GM19023 (cell line): ENCODE data around the gene ARHGEF5.

Experiments used
- ATAC-seq: cut with Tn5 transposase; IDR thresholded peaks from one replicate; pipeline ENCODE4 v1.9.1; 2021; ENCODE audit warnings: mild to moderate bottlenecking, moderate library complexity; ENCODE audit not compliant: unreplicated experiment

ARHGEF5 gene

GRCh38 chr7:144379776-144380384 is 24.7 kb downstream of the ARHGEF5 start:
- no peak for ATAC-seq

DNA sequence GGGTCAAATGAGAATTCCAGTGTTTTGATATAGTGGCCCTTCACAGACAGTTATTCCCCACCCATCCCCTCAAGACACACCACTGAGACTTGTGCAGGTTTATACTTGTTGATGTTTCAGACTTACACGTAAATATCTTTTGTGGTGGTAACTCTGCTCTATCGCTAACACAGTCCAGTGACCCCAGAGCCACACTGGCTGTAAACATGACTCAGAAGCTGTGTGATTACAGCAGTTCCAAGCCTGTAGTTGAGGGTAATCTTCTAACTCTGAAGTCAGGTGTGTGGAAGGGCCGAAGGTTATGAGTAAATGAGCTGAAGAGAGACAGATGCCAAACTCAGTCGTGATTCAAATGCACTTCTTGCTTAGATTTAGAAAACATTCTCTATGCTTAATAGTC is 28.9 kb downstream of the ARHGEF5 start:
- peak; percentile 84 for ATAC-seq

GRCh38 chr7:144384555-144385245 is 29.5 kb downstream of the ARHGEF5 start:
- ATAC-seq: no peak

GRCh38 chr7:144386741-144387140 is 31.5 kb downstream of the ARHGEF5 start:
- ATAC-seq: no peak

DNA sequence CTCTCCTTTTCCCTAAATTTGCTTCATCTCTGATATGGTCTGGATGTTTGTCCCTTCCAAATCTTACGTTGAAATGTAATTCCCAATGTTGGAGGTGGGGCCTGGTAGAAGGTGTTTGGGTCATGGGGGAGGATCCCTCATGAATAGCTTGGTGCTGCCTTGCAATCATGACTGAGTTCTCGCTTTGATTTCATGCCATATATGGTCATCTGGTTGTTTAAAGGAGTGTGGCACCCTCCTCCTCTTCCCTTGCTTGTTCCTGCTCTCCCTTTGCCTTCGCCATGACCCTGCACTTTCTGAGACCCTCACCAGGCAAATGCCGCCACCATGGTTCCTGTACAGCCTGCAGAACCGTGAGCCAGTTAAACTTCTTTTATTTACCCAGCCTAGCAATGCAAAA is 33.7 kb downstream of the ARHGEF5 start:
- ATAC-seq: no peak

GRCh38 chr7:144390481-144390880 is 35.3 kb downstream of the ARHGEF5 start:
- ATAC-seq: no peak

DNA sequence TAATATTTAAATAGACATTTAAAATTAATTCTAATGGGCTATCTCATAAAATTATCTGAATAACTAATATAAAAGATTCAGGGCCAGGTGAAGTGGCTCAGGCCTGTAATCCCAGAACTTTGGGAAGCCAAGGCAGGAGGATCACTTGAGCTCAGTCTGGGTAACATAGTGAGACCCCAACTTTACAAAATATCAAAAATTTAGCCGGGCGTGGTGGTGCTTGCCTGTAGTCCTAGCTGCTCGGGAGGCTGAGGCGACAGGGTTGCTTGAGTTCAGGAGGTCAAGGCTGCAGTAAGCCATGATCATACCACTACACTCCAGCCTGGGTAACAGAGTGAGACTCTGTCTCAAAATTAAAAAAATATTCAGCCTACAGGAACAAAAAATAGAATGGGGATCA is 35.8 kb downstream of the ARHGEF5 start:
- ATAC-seq: no peak

GRCh38 chr7:144391823-144392255 is 36.6 kb downstream of the ARHGEF5 start:
- ATAC-seq: peak; percentile 69

DNA sequence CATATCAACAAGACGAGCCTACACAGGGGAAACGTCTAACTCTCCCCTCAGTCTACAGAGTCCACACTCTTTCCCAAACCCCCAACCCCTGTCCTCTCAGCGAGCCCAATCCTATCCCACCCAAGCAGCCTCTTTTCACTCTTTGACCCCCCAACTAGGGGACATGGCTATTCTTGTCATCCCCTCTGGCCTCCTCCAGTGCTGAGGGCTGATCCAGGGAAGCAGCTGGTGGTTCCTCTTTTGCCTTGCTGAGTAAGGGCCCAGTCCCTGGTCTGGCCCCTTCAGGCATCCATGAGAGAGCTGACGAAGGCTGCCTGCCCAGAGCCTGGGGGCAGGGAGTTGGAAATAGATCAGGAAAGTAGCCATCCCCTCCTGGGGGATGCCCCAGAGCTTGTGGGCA is 41.9 kb downstream of the ARHGEF5 start:
- no peak for ATAC-seq

DNA sequence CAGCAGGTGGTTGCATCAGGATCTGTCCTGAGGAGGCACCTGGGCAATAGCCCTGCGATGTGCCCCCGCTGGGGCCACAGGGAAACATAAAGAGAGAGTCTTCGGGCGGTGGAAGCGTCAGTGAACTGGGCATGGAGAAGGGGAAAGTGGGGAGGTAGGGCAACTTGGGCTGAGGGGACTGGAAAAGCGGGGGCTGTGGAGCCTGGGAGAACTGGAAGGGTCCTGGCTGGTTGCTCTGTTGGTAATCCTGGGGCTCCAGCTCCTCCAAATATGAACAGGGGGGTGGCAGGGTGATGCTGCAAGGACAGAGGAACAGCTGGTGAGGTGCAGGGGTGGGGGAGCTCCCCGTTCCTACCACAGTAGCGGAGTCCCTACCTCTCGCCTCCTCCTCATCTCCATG is 43.1 kb downstream of the ARHGEF5 start:
- ATAC-seq: no peak

DNA sequence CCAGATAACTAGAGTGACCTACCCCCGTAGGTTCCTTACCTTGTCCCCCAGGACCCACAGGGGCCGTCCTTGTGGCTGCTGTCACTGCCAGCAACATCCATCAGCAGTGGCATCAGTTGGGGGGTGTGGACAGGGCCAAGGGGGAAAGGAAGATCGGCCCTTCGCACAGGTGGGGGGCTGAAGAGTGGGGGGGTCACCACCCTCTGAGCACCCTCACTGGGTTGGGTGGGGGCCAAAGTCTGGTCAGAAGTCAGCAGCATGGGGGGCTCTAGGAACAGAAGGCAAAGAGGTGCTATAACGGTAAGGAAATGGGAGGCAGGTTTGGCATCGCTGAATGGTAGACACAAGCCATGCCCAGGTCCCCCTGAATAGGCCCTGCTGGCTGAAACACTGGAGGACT is 43.7 kb downstream of the ARHGEF5 start:
- ATAC-seq: no peak

GRCh38 chr7:144399946-144400345 is 44.7 kb downstream of the ARHGEF5 start:
- ATAC-seq: no peak

DNA sequence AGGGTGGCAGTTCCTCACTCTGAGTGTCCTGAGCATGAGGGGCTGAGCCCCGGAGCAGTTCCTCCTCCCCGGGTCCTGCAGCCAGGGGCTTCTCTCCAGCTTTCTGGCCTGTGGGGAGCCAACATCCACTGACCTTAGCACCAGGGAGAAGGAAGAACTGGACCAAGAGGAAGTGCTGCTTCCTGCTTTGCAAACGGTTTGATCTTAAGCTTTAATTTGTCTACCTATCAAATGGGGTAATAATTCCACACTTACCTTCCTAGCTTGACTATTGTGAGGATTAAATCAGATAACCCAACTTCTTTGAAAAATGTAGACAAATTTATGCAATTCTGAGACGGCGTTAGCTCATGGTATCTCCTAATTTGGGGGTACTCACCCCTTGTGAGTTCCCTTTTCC is 46.3 kb downstream of the ARHGEF5 start:
- ATAC-seq: no peak

DNA sequence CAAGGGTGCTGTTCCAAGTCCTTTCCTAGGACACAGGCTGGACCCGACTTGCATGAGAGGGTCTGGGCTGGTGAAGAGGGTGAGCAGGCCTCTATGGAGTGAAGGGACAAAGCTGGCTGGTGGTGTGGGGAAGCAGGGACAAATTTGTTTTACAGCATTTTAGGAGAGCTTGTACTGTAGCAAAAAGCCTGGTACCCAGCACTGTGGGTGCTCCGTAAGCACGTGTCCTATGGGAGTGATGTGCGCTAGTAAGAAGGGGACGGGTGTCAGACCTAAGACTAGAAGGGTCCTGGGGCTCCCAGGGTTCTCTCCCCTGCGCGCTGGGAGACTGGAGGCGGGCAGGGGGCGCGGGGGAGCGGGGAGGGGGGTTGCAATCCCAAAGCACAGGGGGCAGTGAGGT is 47.9 kb downstream of the ARHGEF5 start:
- ATAC-seq: no peak

- no peak for ATAC-seq
These were observed 48.5 kb downstream of the ARHGEF5 start, which contains the start of gene NOBOX for GRCh38 chr7:144403649-144404061. TSS of gene NOBOX (minus strand) at chr7:144403693.

DNA sequence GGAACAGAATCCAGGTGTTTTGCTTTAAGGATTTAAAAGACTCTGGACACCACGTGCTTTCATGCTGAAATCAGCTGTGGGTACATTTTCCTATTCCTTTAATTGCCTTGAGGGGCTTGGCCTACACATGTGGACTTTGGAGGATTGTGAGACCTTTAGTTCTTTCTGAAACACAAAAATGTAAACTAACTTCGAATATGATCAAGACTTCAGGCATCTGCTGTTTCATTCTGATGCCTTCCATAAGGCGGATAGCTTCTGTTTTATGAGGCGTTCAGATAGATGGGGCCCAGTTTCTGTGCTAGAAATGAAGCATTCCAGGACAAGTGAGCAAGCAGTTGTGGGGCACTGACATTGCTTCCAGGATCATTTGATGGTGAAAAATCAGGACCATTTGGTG is 49.7 kb downstream of the ARHGEF5 start:
- ATAC-seq: no peak

GRCh38 chr7:144407266-144407931 is 52.2 kb downstream of the ARHGEF5 start:
- no peak for ATAC-seq

DNA sequence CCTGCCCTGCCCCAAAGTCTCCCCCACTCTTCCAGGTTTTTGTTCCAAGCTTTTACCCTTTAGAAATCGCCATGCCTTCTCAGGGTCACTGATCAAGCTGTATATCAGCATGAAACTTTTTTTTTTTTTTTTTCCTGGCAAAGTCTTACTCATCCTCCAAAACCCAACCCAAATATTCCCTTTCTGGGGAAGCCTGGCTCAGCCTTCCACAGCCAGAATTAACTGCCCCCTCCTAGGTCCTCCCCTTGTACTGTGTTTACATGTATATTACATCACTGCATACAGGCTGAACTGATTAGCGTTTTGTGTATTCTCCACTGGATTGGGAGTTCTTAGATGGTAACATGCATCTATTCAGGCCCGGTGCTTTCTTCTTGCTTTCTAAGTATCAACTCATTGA is 52.9 kb downstream of the ARHGEF5 start:
- ATAC-seq: no peak

GRCh38 chr7:144410441-144410840 is 55.2 kb downstream of the ARHGEF5 start:
- no peak for ATAC-seq

- no peak for ATAC-seq
These were observed 59.6 kb downstream of the ARHGEF5 start for GRCh38 chr7:144414815-144415214.

DNA sequence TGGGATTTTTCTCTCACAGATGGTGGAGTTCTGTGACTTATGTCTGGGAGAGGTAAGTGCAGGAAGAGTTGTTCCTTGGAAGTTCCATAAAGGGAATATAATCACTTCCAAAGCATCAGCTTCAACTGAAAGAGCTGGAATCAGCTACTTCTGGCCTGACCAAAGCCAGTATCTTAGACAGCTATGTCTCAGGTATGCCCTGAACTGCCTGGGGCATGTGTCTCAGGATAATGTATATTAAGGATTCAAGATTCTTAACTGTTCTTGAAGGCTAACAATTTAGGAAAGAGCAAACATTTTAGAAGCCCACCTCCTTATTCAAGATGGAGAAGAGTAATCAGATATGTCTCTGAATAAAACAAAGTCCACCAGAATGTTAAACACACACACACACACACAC is 60.7 kb downstream of the ARHGEF5 start:
- ATAC-seq: no peak

DNA sequence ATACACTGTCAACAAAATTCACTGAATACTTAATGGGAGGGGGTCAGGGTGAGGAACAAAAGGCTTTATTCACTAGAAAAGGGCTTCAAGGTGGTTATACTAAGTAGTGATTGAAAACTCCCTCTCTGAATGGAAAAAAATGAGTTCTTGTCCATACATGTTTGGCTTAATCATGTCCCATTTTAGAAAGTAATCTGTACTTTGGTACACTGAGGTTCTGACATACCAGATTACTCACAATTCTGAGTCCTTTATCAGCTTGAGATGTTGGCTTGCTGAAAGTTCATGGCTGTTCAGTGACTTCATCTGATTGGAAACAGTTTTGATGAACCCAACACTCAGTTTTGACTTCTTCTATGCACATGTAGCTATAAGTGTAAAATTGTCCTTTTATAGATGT is 61.1 kb downstream of the ARHGEF5 start:
- ATAC-seq: no peak
